HG03439 (cell line): Measurements from ENCODE around the gene FBXO10.

Experiments used
- ATAC-seq: cut with Tn5 transposase; IDR thresholded peaks from one replicate; pipeline ENCODE4 v1.9.1; 2021; ENCODE audit warnings: mild to moderate bottlenecking, moderate library complexity; ENCODE audit not compliant: unreplicated experiment

Gene FBXO10

DNA sequence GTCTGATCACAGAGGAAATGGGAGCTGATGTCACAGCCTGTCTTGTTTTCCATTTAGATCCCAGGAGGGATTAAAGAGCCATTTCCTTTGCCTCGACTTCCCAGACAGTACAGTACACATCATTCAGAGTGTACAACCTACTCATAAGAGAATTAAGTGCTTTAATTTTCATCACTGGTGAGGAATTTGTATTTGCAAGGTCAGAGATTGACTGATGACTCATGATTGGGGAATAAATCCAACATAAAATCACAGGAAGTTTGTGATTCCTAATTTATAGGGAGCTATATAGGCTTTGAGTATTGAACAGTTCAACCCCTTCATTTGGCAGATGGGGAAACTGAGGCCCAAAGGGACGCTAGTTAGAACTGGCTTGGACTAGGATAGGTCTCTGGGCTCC, 20.3 kb upstream of the FBXO10 start:
- no peak for ATAC-seq

- no peak for ATAC-seq
These were observed 17.8 kb upstream of the FBXO10 start for GRCh38 chr9:37593883-37594448.

DNA sequence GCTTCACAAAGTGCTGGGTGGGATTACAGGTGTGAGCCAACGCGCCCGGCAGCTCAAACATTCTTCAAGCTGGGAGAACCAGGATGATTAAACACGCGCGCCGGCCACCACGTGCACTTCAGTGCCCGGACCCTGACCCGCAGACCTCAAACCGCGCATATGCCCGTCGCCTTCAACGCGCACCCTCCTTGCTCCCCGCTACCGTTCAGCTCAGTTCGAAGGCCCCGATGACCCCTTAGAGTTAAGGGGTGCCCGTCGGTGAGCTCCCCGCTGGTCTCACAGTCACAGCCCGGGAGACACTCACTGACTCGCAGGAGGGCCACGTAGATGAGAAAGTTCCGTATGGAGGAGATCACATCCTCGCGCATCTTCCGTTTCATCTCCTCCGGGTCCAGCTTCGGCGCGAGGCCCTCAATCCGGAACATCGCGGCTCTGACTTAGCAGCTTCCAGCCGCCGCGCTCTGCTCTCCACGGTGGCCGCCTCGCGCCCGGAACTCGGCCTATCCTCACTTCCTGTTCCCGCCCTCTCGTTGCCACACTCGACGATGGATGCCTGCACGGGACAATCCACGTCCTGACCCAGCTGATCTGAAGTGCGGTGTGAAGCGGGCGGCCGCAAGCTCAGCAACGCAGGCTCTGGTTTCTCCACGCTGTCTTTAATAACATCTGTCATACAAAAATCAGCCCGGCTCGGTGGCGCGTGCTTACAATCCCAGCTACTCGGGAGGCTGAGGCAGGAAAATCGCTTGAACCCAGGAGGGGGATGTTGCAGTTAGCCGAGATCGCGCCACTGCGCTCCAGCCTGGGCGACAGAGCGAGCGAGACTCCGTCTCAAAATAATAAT, 16.1 kb upstream of the FBXO10 start, which contains the start of gene TOMM5:
TOMM5 (minus strand) TSS at position 490 of the 844 bp plus-strand sequence; CDS start at position 425, 65 bp downstream.
- peak; percentile 81 for ATAC-seq

DNA sequence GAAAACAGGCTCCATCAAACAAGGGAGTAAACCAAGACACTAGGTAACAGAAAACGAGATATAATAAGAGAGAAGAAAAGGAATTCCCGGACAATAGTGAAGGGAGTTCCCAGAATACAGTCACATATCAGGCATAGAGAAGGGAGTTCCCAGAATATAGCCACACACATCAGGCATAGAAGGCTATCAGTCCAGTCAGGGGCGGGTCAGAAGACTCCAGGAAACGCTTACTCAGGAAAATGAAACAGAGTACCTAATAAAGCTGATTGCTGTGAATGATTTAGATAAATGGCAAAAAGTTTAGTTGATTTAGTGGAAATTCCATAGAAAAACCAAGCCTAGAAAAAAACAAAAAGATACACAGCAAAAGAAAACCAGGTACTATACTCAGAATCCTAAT, 11.3 kb upstream of the FBXO10 start:
- ATAC-seq = no peak

GRCh38 chr9:37583522-37584121, 7.4 kb upstream of the FBXO10 start:
- ATAC-seq = no peak

DNA sequence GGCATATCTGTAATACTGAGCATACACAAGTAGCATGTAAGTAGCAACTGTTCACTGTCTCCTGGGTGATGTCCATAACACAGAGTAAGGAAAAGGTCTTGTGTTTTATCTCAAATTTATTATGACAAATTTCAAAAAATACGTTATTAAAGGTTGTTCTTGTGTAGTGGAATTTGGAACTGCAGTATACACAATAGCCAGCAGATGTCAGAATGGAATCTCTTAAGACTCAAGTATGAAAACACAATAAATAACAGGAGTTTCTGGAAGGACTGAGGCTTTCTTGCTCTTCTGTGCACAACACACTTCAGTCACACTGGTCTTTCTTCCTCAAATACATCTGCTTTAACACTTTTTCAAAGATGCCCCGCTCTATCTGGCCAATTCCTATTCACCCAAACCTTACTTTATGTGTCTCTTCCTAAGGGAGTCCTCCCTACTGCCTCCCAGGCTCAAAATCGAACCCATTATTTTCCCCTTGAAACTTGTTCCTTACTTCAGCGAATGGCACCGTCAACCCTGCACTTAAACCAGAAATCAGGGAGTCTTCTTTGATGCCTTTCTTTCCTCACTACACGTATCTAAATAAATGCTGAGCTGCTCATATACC, 6.5 kb upstream of the FBXO10 start:
- no peak for ATAC-seq

DNA sequence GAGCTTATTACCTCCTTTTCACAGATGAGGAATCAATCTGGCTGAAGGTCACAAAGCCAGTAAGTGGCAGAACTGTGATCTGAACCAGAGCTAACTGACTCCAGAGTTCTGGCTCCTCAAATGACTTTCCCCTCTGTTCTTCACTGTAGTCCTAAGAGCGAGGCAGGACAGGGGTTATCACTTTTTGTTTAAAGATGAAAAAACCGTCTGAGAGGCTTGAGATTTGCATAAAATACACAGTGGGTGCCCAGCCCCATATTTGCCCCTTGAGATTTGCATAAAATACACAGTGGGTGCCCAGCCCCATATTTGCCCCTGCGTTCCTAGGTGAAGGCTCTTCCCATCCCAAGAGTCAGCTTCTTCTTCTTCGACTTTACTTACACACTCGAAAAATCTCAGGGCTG, 667 bp downstream of the FBXO10 start:
- ATAC-seq = peak; percentile 45

DNA sequence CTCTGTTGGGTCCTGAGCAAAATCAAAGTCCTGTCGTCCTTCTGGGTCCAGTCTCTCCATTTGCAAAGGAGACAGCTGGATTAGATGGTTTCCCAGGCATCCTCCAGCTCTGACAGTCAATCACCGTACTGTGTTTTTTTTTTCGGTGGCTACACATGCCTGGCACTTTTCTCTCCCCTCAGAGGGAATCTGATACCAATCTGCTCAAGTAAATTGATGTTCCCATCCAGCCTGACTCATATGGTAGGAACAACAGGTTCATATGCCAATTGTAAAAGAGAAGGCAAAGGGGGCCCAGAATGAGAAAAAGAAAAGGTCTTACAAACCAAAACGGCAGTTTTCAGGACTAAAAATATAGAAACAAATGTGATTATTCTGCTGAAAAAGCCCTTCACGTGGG, 1.2 kb downstream of the FBXO10 start:
- no peak for ATAC-seq

GRCh38 chr9:37574241-37574721, 1.9 kb downstream of the FBXO10 start:
- no peak for ATAC-seq

GRCh38 chr9:37571282-37571681, 4.9 kb downstream of the FBXO10 start:
- ATAC-seq = no peak

DNA sequence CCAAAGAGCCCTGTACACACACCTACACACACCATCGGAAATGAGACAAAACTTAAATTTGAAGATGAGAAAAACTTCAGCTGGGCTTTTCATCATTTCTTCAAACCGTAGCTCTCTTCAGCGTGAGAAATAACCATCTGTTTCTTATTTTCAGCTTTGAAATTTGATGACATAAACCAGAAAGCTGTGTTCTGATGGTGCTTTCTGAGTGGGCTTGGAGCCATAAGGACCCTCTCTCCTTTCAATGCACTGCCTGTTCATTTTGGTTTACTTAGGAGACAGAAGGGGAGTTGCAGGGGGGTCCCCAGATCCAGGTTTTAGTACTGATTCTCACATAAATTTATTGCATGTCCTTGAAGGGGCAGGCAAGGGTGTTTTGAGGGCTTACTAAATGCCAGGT, 9.5 kb downstream of the FBXO10 start:
- ATAC-seq = no peak

DNA sequence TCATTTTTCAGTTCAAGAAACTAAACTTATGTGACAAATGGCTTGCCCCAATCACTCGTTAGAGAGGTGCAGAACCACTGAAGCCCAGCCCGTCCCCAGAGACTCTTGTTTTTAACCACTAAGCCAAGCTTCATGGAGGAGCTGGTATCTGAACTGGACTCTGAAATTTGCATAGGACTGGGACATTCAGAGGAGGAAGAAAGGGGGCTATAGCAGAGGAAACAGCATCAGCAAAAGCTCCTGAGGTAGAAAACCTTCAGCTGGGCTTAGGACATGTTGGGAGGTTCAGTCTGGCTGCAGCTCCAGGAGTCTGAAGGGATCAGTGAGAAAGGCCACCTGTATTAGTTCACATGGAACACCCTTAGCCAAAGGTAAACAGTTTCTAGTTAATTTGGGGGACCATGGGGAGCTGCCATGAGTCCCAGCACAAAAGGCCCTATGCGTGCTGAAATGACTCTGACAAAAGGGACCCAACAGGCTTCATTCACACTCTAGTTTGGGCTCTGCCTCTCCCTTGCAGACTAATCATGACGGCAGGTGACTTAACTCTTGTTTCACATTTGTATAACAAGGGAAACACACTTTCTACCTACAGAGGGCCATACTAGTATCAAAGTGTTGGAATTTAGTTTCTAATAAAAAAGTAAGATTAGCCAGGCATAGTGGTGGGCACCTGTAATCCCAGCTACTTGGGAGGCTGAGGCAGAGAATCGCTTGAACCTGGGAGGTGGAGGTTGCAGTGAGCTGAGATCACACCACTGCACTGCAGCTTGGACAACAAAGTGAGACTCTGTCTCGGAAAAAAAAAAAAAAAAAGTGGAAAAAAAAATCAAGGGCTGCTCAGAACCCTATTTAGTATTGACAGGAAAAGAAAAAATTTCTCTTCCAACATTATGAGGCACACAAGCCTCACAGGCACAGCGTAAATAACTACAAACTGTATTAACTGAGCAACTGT, 10.2 kb downstream of the FBXO10 start:
- ATAC-seq = peak; percentile 64

- ATAC-seq = no peak
These were observed 11.3 kb downstream of the FBXO10 start for GRCh38 chr9:37564916-37565315.

DNA sequence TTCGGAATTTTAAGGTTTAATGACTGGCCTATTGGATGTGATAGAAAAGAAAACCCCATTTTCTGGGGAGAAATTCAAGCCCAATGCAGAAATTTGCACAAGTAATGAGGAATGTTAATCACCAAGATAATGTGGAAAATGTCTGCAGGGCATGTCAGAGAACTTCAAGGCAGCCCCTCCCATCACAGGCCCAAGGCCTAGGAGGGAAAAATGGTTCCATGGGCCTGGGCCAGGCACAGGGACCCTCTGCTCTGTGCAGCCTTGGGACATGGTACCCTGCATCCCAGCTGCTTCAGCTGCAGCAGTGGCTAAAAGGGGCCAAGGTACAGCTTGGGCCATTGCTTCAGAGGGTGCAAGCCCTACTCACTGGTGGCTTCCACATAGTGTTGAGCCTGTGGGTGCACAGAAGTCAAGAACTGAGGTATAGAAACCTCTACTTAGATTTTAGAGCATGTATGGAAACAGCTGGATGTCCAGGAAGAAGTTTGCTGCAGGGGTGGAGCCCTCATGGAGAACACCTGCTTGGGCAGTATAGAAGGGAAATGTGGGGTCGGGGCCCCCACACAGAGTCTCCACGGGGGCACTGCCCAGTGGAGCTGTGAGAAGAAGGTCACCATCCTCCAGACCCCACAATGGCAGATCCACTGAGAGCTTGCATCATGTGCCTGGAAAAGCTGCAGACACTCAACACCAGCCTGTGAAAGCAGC, 12.2 kb downstream of the FBXO10 start:
- ATAC-seq = no peak

- no peak for ATAC-seq
These were observed 13.4 kb downstream of the FBXO10 start for GRCh38 chr9:37562826-37563225.

DNA sequence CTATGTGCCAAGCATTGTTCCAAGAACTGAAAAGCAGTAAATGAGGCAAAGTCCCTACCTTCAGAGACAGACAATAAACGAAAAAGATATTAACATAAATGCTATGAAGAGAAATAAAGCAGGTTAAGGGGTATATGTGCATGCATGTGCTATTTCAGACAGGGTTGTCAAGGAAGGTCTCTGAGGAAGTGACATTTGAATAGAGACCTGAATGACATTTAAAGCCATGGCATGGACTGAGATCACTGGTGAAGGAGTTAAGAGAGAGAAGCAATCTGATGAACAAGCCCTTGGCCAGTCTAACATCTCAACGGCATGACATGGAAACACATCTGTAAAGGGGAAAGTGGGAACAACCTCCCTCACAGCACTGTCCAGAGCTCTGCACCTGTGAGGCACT, 14.5 kb downstream of the FBXO10 start:
- no peak for ATAC-seq

DNA sequence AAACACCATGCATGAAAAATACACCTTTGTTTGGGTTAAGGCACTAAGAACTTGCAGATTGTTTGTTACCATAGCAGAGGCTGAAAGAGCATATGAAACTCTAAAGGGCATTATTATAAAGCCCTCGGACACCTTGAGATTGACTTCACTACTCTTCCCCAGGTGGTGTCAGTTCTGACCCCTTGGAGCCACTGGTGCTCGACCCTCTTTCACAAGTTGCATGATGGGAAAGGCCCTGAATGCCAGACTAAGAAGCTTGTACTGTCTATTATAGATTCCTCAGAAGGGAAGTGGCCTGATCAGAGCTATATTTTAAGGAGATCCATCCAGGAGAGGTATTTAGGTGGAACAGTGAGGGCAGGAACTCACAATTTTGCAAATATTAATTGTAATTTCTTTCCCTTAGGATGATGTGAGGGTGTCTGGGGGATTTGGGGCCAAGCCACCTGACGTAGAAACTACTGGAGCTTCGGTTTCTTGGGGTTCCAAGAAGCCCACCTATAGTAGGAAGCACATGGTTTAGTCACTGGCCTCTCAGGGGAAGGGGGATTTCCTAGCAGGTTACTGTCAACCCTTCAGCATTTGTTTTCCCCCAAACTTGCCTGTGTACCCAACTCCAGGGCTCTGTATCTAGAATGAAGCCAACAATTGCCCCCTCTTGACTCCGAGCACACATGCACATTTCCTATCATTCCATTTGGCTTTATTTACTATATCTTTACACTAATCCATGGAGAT, 16.2 kb downstream of the FBXO10 start:
- no peak for ATAC-seq

- ATAC-seq = no peak
These were observed 17.1 kb downstream of the FBXO10 start for GRCh38 chr9:37559125-37559524.

DNA sequence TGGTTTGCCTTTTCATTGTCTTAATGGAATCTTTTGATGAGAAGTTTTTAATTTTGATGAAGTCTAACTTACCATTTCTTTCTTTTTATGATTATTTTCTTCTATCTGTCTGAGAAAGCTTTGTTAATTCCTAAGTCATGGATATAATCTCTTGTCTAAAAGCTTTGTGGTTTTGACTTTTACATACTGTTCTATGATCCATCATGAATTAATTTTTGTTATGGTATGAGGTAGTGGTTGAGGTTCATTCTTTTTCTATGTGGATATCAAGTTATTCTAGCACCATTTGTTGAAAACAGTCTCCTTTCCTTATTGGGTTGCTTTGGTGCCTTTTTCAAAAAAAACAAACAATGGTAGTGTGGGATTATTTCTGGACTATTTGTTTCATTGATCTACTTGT, 20.4 kb downstream of the FBXO10 start:
- ATAC-seq = no peak
